Transverse colon (tissue), 3 donors: ENCODE measurements around the gene SULT1C2.

Source experiments
- CTCF ChIP-seq, 5 experiments: fragments of 200-600 bp in 3 of 5; fragments of 450-650 bp in 2 of 5; sonication (generic) in 3 of 5; IDR thresholded peaks; 1 replicate in 2 of 5; 2 replicates in 3 of 5; pipeline ENCODE4 v1.5.1; 2016 to 2017; ENCODE audit warnings: antibody characterized with exemption in 5 of 5, inconsistent platforms in 3 of 5, mild to moderate bottlenecking in 2 of 5, moderate library complexity in 1 of 5
- EP300 ChIP-seq: sonication (generic); formaldehyde crosslinking; IDR thresholded peaks from one replicate; pipeline ENCODE4 v1.6.1; 2017; ENCODE audit warnings: antibody characterized with exemption, low read depth

- no peak for TF ChIP-seq CTCF (IDR thresholded peaks at IDR 0.05)
- TF ChIP-seq EP300, result no peak
These were observed 43.9 kb upstream of the SULT1C2 start for GRCh38 chr2:108244667-108245414.
